A673 (cell line): ENCODE data around the gene VPS13D.

ENCODE experiments used
- EZH2 ChIP-seq: fragments of 200-600 bp; sonication (generic); IDR thresholded peaks from 2 replicates; pipeline ENCODE4 v1.6.1; 2017; ENCODE audit warnings: borderline replicate concordance, low read depth, mild to moderate bottlenecking, mixed read lengths, antibody characterized with exemption, low read length; ENCODE audit not compliant: poor library complexity, severe bottlenecking
- TF ChIP-seq, protein P1 (sequence below): fragments of 300-800, 200-600 bp; sonication (generic); conservative IDR thresholded peaks from 2 replicates; pipeline ENCODE4 v1.5.1; 2017; ENCODE audit warnings: low read depth, mild to moderate bottlenecking, antibody characterized with exemption, low read length, moderate library complexity, mixed read lengths

DNA sequence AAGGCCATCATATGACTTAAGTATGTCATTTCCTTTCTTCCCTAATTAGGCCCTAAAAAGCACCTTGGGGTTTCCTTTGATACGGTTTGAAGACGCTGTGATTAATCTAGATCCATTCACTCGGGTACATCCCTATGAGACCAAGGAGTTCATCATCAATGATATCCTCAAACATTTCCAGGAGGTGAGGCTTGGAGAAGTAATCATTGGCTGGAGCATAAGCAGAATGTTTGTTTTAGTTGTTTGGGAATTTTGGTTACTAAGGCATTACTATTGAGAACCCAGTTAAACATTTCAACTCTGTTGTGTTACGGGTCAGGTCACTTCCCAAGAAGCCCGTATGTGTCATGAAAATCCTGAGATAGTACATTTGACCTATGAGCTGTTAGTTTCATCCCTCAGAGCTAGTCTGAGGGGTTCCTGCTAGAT lies 185.2 kb downstream of the VPS13D start:
- TF ChIP-seq, protein P1, sequence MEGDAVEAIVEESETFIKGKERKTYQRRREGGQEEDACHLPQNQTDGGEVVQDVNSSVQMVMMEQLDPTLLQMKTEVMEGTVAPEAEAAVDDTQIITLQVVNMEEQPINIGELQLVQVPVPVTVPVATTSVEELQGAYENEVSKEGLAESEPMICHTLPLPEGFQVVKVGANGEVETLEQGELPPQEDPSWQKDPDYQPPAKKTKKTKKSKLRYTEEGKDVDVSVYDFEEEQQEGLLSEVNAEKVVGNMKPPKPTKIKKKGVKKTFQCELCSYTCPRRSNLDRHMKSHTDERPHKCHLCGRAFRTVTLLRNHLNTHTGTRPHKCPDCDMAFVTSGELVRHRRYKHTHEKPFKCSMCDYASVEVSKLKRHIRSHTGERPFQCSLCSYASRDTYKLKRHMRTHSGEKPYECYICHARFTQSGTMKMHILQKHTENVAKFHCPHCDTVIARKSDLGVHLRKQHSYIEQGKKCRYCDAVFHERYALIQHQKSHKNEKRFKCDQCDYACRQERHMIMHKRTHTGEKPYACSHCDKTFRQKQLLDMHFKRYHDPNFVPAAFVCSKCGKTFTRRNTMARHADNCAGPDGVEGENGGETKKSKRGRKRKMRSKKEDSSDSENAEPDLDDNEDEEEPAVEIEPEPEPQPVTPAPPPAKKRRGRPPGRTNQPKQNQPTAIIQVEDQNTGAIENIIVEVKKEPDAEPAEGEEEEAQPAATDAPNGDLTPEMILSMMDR = no peak
- no peak for TF ChIP-seq EZH2
